GM12874 (cell line): Measurements from ENCODE around the gene DGKD.

Experiments
- TF ChIP-seq, protein P1 (sequence below): IDR thresholded peaks from 2 replicates; pipeline ENCODE4 v1.5.1; 2011; ENCODE audit warnings: low read depth, mild to moderate bottlenecking, control low read depth, low read length, moderate library complexity; ENCODE audit not compliant: insufficient read depth

Gene DGKD

DNA sequence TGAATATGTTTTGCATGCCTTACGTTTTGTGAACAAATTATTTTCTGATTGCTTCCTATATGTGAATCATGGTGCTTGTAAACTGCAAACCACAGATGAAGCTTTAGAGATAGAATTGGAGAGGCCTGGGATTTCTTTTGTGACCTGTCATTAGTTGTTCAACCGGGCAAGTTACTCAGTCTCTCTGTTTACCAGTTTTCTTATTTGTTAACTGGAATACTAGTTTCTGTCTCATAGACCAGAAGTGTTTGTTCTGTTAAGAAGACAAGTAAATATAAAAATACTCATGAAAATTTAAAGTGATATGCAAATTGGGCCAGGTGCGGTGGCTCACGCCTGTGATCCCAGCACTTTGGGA is 27.3 kb downstream of the DGKD start:
- TF ChIP-seq, protein P1, sequence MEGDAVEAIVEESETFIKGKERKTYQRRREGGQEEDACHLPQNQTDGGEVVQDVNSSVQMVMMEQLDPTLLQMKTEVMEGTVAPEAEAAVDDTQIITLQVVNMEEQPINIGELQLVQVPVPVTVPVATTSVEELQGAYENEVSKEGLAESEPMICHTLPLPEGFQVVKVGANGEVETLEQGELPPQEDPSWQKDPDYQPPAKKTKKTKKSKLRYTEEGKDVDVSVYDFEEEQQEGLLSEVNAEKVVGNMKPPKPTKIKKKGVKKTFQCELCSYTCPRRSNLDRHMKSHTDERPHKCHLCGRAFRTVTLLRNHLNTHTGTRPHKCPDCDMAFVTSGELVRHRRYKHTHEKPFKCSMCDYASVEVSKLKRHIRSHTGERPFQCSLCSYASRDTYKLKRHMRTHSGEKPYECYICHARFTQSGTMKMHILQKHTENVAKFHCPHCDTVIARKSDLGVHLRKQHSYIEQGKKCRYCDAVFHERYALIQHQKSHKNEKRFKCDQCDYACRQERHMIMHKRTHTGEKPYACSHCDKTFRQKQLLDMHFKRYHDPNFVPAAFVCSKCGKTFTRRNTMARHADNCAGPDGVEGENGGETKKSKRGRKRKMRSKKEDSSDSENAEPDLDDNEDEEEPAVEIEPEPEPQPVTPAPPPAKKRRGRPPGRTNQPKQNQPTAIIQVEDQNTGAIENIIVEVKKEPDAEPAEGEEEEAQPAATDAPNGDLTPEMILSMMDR, result no peak

DNA sequence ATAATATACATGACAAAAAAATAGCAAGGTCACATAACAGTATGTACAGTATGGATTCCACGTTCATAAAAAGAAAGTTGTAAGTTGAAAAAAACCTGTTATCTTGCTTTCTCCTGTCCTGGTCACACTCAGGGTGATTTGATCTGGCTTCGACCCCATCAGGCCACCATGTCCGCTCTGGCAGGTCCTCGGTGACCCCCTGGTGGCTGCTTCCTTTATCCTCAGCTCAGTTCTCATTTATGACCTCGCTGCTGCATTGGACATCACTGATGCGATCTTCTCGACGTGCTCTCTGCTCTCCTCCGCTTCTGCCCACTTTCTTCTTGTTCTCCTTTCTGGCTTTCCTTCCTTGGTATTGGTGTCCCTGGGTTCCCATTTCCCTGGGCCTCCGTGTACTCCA is 29.7 kb downstream of the DGKD start:
- TF ChIP-seq, protein P1, result peak; percentile 41; the same call in 1 of the 2 replicates

DNA sequence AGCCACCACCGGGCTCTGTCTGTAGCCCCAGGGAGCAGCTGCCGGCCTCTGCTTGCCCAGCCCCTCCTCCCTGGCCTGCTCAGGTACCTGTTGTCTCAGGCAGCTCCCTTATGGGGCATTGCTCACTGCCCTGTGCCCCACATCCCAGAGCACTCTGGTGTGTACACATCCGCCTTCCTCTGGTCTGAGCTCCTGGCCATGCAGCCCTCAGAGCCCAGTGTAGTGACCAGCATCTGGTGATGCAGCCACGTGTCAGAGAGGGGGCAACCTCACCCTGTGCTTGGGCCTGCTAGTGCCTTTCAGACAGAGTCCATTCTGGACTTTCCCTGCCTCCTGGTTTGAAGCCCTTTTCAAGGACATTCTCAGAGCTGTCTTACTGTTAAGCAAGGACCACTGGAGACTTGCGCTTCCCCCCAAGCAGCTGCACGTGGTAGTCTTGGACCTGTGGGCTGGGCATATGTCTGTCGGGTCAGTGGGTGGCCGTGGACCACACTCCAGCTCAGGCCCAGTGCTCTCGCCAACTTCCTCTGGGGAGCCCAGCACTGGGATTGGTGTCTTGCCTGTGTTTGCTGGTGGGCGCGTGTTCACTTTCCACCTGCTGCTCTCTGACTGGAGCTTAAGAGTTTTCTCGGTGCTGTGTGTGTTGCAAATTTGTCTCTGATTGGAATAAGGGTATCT is 30.7 kb downstream of the DGKD start:
- TF ChIP-seq, protein P1, result no peak

DNA sequence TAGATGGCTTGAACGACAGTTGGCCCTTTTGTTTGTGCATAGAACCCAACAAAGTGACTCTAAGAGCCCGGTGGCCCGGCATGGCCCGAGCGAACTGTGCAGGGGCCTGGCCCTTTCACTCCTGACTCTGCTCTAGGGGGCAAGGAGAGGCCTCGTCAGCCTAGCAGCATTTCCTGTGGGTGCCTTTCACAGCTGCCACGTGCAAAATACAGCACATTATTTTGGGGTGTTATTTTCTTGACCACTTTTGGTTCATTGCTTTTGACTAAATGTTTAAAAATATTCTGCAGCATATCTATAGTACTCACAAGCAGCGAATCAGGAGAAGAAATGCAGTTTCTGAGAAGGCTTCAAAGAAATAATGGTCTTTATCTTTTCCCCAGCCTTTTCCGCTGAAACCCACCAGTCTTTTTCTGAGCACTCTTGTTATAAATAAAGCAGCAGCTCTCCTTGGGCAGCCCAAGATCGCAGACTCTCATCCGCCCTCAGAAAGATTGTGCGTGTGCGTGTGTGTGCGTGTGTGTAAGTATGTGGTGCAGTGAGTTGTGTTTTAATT is 31.3 kb downstream of the DGKD start:
- TF ChIP-seq, protein P1, result no peak

DNA sequence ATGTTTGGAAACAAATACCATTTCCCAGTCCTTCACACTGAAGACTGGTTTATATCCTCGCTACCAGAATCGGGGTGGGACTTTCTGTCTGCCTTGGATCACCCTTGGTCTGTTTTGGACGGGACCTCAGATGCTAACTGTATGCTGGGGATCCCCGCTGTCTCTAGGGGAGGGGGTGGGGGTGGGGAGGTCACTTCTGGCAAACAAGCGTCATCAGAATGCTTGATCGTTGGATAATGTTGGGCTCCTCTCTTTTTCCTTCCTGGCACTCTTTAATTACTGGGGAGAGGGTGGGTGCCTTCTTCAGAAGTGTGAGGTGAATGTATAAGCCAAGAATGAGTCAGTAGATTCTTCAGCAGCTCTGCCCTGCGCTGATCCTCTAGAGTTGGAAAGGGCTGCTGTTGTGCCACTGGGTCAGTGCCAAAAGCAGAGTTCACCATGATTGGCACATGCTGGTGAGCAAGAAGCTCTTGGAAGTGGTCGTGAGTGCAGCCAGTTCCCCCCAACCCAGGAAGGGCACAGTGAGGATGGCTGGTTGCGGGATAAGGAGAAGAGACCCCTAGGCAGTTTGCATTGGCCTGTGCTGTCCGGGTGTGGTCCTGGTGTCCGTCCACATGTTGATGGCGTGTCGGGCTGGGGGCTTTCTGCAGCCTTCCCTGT is 32.2 kb downstream of the DGKD start:
- TF ChIP-seq, protein P1, result no peak

DNA sequence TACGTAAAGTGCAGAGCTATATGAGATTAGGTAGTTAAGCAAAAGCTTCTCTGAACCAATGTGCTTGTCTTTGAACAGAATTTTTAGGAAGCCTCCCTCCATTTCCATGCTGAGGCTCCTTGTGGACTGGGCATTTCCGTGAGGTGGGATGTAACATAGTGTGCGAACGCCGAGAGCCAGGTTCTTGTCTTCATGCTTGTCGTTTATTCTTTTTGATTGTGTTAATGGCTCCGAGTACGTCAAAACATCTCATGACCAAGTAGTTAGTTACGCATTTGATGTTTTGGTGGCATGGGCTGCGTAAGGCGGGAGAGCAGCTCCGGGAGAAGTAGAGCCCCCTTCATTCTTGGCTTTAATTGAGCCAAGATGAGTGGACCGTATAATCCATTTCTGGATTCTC is 32.9 kb downstream of the DGKD start:
- TF ChIP-seq, protein P1, result no peak

DNA sequence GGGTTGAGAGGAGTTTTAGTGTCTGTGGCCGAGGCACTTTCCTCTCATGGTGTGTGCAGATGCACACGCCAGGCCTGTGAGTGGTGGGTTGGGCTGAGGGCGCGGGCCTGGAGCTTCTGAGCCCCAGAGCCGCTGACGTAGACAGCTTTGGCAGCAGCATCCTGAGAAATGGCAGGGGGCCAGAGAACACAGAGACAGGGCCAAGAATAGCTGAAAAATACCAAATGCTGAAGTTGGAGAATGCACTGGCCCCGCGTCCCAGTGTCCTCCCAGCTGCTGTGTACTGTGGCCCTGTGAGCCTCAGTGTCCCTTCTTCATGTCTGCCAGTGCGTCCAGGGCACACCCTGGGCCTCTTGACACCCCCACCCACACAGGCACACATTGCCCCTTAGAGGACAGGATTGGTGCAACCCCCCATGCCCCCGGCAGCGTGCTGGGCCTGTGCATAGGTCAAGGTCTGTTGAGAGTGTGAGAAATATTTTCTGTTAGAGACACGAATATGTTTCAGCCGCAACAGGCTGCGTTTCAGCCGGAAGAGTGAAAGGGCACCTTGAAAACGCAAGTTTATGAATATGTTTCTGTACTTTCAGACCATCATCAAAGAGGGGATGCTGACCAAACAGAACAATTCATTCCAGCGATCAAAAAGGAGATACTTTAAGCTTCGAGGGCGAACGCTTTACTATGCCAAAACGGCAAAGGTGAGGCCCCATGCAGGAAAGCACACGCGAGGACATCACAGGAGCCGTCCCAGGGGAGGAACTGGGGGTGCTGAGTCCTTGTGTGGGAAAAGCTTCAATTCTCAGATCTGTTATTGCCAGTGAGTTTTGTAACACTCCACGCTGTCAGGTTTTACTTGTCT is 33.6 kb downstream of the DGKD start:
- TF ChIP-seq, protein P1, result no peak
